Right atrium auricular region (tissue), 2 donors: ENCODE measurements around the gene MYOCD. TPM values are rescaled to one million over a fixed set of nuclear protein-coding genes. Genes with fewer than 3 reads are reported as not detected.

ENCODE experiments used
- DNase-seq: peaks from one replicate; pipeline ENCODE4 v3.0.0-alpha.2; 2019; ENCODE audit warnings: low spot score
- H3K27ac ChIP-seq, 2 donors: fragments of 200-600 bp; sonication (generic); 1 replicate in 1 of 2; 2 replicates in 1 of 2; pipeline ENCODE4 v1.5.1; 2016 to 2019
- H3K27me3 ChIP-seq, 2 donors: fragments of 200-600 bp; sonication (generic); one replicate each; pipeline versions ENCODE4 v1.5.1 to v1.6.0; 2017 to 2019
- H3K36me3 ChIP-seq: fragments of 200-600 bp; sonication (generic); one replicate; pipeline ENCODE4 v1.5.1; 2016
- H3K4me1 ChIP-seq, 2 donors: fragments of 200-600 bp; sonication (generic); one replicate each; pipeline versions ENCODE4 v1.5.1 to v1.6.0; 2017 to 2019
- H3K4me3 ChIP-seq, 2 donors: fragments of 200-600 bp; sonication (generic); 1 replicate in 1 of 2; 2 replicates in 1 of 2; pipeline ENCODE4 v1.5.1; 2017 to 2019; ENCODE audit warnings: mild to moderate bottlenecking in 1 of 2, moderate library complexity in 1 of 2
- H3K9me3 ChIP-seq, 2 donors: fragments of 200-600 bp; sonication (generic); one replicate each; pipeline ENCODE4 v1.5.1; 2019
- total RNA-seq, 2 donors: library from RNA; depleted of rRNA; stranded (reverse); fragments of >200 nt; gene quantifications; one replicate each; pipeline ENCODE4 v1.1.0, GENCODE V29; 2016
- TF ChIP-seq, protein P1 (sequence below), 2 donors: fragments of 200-600 bp; sonication (generic); IDR thresholded peaks; one replicate each; pipeline ENCODE4 v1.5.1; 2019; ENCODE audit warnings: antibody characterized with exemption in 2 of 2

Gene MYOCD
- total RNA-seq, 2 donors from 2014 or later = 50.6 to 65.1 TPM

DNA sequence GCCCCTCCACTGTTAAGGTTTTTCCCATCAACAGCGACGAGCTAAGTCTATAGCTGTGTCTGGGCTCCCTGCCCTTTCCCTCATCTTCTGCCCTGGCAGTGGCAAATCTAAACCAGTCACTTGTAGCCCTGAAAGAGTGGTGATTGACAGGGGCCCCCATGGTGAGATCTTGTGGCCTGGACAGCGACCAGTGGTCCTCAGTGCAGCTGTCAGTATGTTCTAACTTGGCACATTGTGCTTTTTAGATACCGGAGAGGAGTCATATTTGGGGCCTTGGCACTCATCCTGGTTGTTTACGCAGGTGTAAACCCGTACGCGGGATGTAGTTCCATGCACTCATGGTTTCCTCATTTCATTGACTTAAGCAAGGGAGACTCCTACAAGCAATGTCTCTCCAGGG lies 66.1 kb downstream of the MYOCD start:
- H3K9me3 ChIP-seq = no peaks in the 10 kb centered on the region
- no peak overlapping the region for H3K4me3 ChIP-seq
- H3K27me3 ChIP-seq = no peaks in the 10 kb centered on the region
- TF ChIP-seq, protein P1, sequence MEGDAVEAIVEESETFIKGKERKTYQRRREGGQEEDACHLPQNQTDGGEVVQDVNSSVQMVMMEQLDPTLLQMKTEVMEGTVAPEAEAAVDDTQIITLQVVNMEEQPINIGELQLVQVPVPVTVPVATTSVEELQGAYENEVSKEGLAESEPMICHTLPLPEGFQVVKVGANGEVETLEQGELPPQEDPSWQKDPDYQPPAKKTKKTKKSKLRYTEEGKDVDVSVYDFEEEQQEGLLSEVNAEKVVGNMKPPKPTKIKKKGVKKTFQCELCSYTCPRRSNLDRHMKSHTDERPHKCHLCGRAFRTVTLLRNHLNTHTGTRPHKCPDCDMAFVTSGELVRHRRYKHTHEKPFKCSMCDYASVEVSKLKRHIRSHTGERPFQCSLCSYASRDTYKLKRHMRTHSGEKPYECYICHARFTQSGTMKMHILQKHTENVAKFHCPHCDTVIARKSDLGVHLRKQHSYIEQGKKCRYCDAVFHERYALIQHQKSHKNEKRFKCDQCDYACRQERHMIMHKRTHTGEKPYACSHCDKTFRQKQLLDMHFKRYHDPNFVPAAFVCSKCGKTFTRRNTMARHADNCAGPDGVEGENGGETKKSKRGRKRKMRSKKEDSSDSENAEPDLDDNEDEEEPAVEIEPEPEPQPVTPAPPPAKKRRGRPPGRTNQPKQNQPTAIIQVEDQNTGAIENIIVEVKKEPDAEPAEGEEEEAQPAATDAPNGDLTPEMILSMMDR (IDR thresholded peaks at IDR 0.05) = no peak
- DNase-seq = no peak
- H3K36me3 ChIP-seq = peaks cover 7% of the 10 kb centered on the region
- peaks cover 0 to 48% of the 10 kb centered on the region in 2 donors for H3K4me1 ChIP-seq
- peak overlapping the region; percentile 80 to 93 for H3K27ac ChIP-seq

DNA sequence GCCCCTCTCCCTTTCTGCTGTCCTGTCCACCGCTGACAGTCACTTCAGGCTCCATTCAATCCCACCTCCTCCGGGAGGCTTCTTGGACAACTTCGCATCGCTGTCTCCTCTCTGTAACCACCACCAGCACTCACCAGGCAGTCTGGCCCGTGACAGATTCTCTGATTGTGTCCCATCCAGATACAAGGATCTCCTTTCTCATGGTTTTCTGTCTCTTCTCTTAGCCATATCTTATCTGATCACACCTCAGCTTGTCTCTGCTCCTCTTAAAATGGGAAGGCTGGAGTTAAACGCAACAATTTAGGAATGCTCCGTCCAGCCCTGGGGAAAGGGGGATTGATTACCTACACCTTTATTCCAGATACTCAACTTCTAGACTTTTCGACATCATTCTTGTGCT lies 66.7 kb downstream of the MYOCD start:
- peaks cover 11% of the 10 kb centered on the region for H3K36me3 ChIP-seq
- TF ChIP-seq, protein P1 (IDR thresholded peaks at IDR 0.05) = no peak
- peak overlapping the region; percentile 80 to 93 for H3K27ac ChIP-seq
- no peak overlapping the region for H3K4me3 ChIP-seq
- no peak for DNase-seq
- H3K27me3 ChIP-seq = no peaks in the 10 kb centered on the region
- H3K9me3 ChIP-seq = no peaks in the 10 kb centered on the region
- peaks cover 0 to 45% of the 10 kb centered on the region in 2 donors for H3K4me1 ChIP-seq

- TF ChIP-seq, protein P1 (IDR thresholded peaks at IDR 0.05) = no peak
- Histone ChIP-seq H3K36me3 (peaks cover 29% of the 10 kb centered on the region), H3K9me3 (no peaks in the 10 kb centered on the region), H3K27ac (peak overlapping the region; percentile 80 to 93), H3K4me3 (no peak overlapping the region), H3K4me1 (peaks cover 0 to 44% of the 10 kb centered on the region in 2 donors), H3K27me3 (no peaks in the 10 kb centered on the region)
- DNase-seq = no peak
These were observed 69.2 kb downstream of the MYOCD start for GRCh38 chr17:12734926-12735325.

GRCh38 chr17:12735517-12735916 lies 69.8 kb downstream of the MYOCD start:
- Histone ChIP-seq H3K27ac (peak overlapping the region; percentile 80 to 93), H3K36me3 (peaks cover 35% of the 10 kb centered on the region), H3K27me3 (no peaks in the 10 kb centered on the region), H3K9me3 (no peaks in the 10 kb centered on the region), H3K4me1 (peaks cover 0 to 43% of the 10 kb centered on the region in 2 donors), H3K4me3 (no peak overlapping the region)
- TF ChIP-seq, protein P1 (IDR thresholded peaks at IDR 0.05) = no peak
- DNase-seq = no peak

DNA sequence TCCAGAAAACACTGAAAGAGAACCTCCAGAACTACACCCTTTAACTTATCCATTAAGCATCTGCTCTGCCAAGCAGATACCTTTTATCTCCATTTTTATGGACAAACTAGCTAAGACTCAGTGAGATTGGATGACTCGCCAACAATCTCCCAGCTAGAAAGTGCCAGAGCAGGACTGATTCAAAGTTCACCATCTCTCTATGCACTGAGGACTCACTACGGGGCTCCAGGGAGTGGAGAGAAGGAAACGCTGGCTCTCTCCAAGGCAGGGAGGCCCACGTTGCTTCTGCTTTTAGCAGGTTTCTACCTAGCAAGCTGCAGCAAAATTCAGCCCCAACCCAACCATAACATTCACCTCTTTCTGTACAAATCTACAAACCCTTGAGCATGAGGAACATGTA lies 70.8 kb downstream of the MYOCD start:
- H3K36me3 ChIP-seq = peaks cover 40% of the 10 kb centered on the region
- H3K27ac ChIP-seq = peak overlapping the region; percentile 80 to 93
- no peaks in the 10 kb centered on the region for H3K9me3 ChIP-seq
- DNase-seq = no peak
- no peaks in the 10 kb centered on the region for H3K27me3 ChIP-seq
- H3K4me1 ChIP-seq = peaks cover 0 to 33% of the 10 kb centered on the region in 2 donors
- TF ChIP-seq, protein P1 (IDR thresholded peaks at IDR 0.05) = no peak
- H3K4me3 ChIP-seq = no peak overlapping the region
